ENCODE results near the gene CXorf49. TPM values are rescaled to one million over a fixed set of nuclear protein-coding genes. Genes with fewer than 3 reads are reported as not detected.
"Not testable (repeated sequence)": the region's sequence is repeated elsewhere in the genome, so short reads cannot be mapped to it uniquely, and the experiment has no call there.

The CXorf49 gene
- total RNA-seq, 1 donor from 2014 or later: not detected

DNA sequence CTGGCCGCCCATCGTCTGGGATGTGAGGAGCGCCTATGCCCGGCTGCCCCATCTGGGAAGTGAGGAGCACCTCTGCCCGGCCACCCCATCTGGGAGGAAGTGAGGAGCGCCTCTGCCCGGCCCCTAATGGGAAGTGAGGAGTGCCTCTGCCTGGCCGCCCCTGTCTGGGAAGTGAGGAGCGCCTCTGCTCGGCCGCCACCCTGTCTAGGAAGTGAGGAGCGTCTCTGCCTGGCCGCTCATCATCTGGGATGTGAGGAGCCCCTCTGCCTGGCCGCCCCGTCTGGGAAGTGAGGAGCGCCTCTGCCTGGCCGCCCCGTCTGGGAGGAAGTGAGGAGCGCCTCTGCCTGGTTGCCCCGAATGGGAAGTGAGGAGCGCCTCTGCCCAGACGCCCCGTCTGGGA, 42.4 kb downstream of the CXorf49 start:
- not testable (repeated sequence) for DNase-seq (ENCODE audit: low spot score)

DNA sequence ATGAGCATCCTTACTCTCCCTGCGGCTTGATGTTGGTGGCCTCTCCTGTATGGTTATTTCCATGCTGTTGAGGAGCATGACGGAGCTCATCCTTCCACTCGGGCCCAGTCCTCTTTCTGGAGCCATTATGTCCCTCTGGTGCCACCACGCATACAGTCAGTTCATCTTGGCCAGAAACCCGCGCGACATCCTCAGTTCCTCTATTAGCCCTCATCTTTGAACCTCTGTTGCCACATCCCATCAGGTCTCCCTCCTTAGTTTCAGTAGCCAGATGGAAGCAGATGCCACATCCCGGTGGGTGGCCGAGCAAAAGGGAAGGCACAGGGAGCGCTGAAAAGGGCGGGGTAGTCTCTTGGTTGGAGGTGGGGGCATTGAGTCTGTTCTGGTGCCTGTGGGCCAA, 46.1 kb downstream of the CXorf49 start:
- DNase-seq (ENCODE audit: low spot score): no peak

DNA sequence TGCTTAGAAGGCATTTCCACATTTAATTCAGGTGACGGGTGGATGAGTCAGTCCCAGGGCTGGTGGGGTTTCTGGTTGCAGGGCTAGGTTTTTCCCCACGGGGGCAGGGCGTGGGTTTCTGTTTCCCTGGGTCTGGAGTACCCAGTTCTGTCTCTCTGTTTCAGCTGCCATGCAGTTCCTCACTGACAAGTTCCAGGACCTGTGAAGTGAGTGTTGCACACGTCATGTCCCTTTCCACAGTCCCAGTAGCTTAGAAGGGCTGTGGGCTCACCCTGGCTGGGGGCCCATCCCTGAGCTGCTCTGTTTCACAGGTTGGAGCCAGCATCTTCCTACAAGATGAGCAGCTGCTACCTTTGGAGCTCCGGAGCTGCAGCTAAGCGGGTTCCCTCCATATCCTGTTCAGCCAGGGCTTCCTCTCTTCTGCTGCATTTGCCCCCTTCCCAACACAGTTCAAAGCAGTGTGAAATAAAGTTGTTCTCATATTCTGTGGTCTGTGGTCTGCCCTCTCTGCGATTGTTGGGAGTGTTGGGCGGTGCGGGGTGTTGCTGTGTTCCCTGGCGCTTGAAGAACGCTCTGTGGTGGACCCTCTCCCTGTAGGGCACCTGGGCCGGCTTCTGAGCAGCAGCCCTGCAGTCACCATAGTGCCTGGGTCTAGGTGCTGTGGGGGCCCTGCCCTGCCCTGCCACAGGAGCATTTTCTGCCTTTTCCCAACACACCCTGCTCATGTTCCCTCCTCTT, 46.9 kb downstream of the CXorf49 start:
- no peak for DNase-seq (ENCODE audit: low spot score)

DNA sequence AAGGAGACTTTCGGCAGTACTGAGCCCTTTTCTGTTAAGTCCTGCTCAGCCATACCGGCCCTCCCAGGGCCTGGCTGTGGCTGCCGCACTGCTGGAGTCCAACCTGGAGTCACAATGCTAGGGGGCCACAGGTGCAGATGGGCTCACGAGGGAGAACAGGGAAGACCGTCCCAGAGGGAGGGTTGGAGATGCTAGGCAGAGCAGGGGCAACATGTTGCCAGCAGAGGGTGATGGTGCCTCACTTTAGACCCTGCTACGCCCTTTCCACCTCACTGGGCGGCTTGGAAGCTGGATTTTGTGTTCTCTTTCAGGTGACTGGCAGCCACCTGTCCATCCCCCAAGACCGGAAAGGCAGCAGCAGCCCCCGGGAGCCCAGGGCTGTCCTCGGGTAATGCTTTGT, 48.1 kb downstream of the CXorf49 start:
- DNase-seq (ENCODE audit: low spot score): not testable (repeated sequence)

DNA sequence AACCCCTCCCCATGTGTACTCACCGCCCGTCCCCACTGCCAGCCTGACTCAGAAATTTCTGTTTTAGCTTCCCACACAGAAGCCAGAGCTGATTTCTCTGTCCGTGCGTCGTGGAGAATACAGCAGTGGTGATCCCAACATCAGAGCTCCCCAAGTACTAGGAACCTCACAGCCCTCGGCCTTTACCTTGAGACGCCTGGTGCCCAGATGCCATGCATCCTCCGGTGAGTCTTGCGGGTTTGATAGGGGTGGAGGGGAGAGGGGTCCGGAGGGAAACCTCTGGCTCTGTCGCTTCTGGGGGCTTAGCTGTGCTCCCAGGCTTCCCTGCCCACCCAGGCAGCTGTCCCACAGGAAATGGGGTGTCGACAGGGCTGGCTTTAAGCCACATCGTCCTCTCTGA, 48.6 kb downstream of the CXorf49 start:
- DNase-seq (ENCODE audit: low spot score): no peak

DNA sequence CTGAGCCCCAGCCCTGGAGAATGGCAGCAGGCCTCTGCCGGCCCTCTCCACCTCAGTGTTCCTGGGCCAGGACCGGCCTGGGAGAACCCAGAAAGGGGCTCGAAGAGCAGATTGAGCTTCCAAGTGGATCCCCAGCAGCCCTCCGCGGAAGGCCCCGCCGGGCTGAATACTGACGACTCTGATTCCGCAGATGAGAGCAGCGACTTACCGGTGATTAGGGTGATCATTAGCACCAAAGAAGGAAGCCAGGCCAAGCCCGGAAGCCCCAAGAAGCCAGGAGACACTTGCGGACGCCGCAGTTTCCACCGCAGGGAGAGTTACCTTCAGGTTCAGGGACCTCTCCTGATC, 49.9 kb downstream of the CXorf49 start:
- no peak for DNase-seq (ENCODE audit: low spot score)

DNA sequence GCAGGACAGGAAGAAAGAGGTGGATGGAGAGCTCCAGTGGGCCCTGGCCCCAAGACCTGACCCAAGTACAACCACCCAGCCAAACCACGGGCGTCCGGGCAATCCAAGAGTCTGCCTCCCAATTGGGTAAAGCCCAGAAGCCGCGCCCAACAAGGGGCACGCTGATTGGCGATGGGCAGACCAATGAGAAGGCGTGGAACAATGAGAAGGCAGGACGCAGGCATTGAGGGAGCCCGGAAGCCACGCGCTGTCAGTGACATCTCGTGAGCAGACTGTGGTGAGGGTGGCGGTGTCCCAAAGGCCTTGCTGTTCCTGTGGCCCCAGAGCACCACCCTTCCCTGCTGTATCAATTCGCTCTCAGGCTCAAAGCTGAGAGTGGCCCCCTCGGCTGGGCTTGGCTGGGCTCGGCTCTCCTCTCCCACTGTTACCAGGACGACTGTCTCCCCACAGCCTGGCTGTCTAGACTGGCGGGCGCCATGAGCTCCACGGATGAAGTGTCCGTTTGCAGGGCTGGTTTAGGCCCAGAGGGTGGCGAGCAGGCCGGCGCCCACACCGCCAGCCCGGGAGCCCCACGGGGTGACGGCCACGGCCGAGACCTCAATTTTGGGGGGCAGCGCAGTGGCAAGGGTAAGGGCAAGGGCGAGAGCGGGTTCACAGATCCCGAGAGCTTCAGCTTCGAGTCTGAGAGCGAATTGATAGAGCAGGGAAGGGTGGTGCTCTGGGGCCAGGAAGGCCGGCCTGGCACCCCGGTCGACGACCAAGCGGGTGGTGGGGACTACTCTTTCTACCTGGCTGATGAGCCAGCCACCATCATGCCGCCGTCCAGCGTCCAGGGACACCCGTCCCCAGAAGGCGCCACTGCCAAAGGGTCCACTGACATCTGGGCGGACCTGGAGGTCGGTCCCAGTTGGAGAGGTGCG, 50.5 kb downstream of the CXorf49 start, which contains the start of gene LOC101059915:
Gene LOC101059915 (plus strand): TSS at position 219 of the 920 bp plus-strand sequence.
- DNase-seq (ENCODE audit: low spot score): peak; percentile 85

DNA sequence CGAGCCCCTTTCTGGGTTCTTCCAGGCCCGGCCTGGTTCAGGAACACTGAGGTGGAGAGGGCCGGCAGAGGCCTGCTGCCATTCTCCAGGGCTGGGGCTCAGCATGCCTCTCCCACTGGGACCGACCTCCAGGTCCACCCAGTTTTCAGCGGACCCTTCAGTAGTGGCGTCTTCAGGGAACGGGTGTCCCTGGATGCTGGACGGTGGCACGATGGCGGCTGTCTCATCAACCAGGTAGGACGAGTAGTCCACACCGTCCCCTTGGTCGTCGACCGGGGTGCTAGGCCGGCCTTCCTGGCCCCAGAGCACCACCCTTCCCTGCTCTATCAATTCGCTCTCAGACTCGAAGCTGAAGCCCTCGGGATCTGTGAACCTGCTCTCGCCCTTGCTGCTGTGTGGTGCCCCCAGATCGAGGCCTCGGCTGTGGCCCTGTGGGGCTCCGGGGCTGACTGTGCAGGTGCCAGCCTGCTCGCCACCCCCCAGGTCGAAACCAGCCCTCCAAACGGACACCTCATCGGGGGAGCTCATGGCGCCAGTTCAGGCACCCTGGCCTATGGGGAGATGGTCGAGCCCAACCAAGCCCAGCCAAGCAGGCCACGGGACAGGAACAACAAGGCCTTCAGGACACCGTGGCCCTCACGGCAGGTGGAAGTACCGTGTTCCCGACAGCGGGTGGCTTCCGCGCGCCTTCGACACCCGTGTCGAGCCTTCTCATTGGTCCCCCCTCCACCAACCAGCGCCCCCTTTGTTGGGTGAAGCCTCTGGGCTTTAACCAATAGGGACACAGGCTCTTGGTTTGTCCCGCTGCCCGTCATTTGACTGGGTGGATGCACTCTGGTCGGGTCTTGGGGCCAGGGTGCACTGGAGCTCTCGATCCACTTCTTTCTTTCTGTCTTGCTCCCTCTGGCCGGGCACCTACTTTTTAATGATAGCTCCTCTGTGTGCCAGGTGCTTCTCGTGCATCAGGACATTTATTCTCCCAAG, 51.6 kb downstream of the CXorf49 start:
- DNase-seq (ENCODE audit: low spot score): peak; percentile 87

DNA sequence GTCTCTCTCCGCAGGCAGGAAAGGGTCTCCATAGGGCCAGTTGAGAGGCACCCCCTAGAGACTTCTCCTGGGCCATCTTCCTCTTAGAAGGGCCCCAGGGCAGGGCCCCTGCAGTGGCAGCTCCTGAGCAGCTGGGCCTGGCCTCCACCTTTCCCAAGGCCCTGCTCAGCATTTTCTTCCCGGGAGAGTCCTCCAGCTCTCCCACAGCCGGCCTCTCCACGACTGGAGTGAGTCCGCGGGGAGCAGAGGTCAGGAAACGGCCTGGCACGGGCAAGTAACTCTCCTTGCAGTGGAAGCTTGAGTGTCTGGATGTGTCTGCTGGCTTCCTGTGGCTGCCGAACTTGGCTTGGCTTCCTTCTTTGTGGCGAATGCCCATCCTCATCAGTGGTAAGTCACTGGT, 52.3 kb downstream of the CXorf49 start:
- no peak for DNase-seq (ENCODE audit: low spot score)

DNA sequence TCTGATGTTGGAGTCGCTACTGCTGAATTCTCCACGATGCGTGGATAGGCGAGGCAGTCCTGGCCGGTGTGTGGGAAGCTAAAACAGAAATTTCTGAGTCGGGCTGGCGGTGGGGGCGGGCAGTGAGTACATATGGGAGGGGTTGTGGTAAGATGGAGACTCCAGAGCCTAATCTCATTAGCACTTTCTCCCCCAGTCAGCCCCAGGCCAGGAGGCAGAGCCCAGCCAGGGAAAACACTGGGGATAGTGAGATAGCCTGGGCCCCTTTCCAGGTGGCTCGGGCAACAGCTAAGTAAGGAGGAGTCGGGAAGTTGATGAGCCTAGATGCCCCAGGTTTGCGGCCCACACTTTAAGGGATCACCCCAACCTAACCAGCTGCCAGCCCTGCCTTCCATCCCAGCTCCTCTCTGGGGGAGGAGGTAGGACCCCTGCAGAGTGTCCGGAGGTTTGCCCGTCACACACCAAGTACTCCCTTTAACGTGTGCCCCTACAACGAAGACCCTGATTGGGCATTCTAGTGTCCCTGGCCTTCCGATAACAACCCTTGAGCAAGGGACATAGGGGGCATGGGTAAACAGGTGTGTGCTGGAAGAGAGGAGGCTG, 53.1 kb downstream of the CXorf49 start:
- no peak for DNase-seq (ENCODE audit: low spot score)

Other genes with a start within 250 kb of the CXorf49 start
- 99.4 TPM for gene OGT, start 185.2 kb downstream of the CXorf49 start, total RNA-seq
- 1.3 TPM for gene GCNA, start 139.8 kb downstream of the CXorf49 start, total RNA-seq
- gene CXCR3, start 99.8 kb downstream of the CXorf49 start, total RNA-seq: 0.22 TPM
- gene CXorf49B, start 45.1 kb upstream of the CXorf49 start, total RNA-seq: not detected
- gene NHSL2, start 192.6 kb upstream of the CXorf49 start, total RNA-seq: 13.3 TPM

Data from mesenteric fat pad (tissue), 1 donor.